C4-2B (cell line): ENCODE measurements around the gene SMOC2.

ENCODE experiments used
- H3K27ac ChIP-seq: fragments of 450-650 bp; 2 replicates; pipeline ENCODE4 v1.5.1; 2017
- CTCF ChIP-seq: fragments of 450-650 bp; conservative IDR thresholded peaks from 2 replicates; pipeline ENCODE4 v1.5.1; 2017; ENCODE audit warnings: mild to moderate bottlenecking
- ZFX ChIP-seq: fragments of 450-650 bp; IDR thresholded peaks from 2 replicates; pipeline ENCODE4 v1.6.1; 2017

Gene SMOC2

GRCh38 chr6:168469521-168469920 lies 28.5 kb downstream of the SMOC2 start:
- TF ChIP-seq ZFX (no peak), CTCF (no peak)
- no peak overlapping the region for H3K27ac ChIP-seq

- H3K27ac ChIP-seq = no peak overlapping the region
- no peak for TF ChIP-seq ZFX
- no peak for TF ChIP-seq CTCF
Observed at GRCh38 chr6:168469926-168470325, 28.9 kb downstream of the SMOC2 start.

GRCh38 chr6:168472363-168472762 lies 31.4 kb downstream of the SMOC2 start:
- H3K27ac ChIP-seq = no peak overlapping the region
- TF ChIP-seq ZFX (no peak), CTCF (no peak)

- H3K27ac ChIP-seq = no peak overlapping the region
- TF ChIP-seq ZFX (no peak), CTCF (no peak)
Observed at GRCh38 chr6:168473197-168473596, 32.2 kb downstream of the SMOC2 start.

- no peak overlapping the region for H3K27ac ChIP-seq
- TF ChIP-seq CTCF (no peak), ZFX (no peak)
Observed at GRCh38 chr6:168475188-168476013, 34.4 kb downstream of the SMOC2 start.

GRCh38 chr6:168479421-168479820 lies 38.4 kb downstream of the SMOC2 start:
- no peak overlapping the region for H3K27ac ChIP-seq
- no peak for TF ChIP-seq CTCF
- no peak for TF ChIP-seq ZFX

- no peak overlapping the region for H3K27ac ChIP-seq
- TF ChIP-seq CTCF (no peak), ZFX (no peak)
Observed at GRCh38 chr6:168480481-168480880, 39.5 kb downstream of the SMOC2 start.
